ENCODE measurements around the gene OSBPL1A.

The OSBPL1A gene

DNA sequence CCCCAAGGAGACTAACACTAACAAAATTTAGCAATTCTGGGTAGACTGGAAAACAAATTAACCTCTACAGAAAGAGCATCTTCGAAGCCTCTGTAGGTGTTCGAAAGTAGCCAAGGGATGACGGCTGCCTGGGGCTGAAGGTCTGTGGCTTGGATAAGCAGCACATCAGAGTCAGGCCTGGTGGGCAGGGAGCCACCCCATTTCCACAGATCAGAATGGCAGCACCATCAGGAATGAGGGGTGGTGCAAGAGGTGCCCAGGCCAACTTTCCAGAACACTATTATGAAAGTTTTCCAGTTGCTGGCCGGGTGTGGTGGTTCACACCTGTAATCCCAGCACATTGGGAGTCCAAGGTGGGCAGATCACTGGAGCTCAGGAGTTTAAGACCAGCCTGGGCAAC lies 200.9 kb downstream of the OSBPL1A start:
- no peak overlapping the region for H3K4me3 ChIP-seq (ENCODE audit: low read length)
- TF ChIP-seq, protein P1, sequence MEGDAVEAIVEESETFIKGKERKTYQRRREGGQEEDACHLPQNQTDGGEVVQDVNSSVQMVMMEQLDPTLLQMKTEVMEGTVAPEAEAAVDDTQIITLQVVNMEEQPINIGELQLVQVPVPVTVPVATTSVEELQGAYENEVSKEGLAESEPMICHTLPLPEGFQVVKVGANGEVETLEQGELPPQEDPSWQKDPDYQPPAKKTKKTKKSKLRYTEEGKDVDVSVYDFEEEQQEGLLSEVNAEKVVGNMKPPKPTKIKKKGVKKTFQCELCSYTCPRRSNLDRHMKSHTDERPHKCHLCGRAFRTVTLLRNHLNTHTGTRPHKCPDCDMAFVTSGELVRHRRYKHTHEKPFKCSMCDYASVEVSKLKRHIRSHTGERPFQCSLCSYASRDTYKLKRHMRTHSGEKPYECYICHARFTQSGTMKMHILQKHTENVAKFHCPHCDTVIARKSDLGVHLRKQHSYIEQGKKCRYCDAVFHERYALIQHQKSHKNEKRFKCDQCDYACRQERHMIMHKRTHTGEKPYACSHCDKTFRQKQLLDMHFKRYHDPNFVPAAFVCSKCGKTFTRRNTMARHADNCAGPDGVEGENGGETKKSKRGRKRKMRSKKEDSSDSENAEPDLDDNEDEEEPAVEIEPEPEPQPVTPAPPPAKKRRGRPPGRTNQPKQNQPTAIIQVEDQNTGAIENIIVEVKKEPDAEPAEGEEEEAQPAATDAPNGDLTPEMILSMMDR (conservative IDR thresholded peaks at IDR 0.05; ENCODE audit: low read depth, low read length), result no peak
- no peak for DNase-seq (ENCODE audit: low read depth)

DNA sequence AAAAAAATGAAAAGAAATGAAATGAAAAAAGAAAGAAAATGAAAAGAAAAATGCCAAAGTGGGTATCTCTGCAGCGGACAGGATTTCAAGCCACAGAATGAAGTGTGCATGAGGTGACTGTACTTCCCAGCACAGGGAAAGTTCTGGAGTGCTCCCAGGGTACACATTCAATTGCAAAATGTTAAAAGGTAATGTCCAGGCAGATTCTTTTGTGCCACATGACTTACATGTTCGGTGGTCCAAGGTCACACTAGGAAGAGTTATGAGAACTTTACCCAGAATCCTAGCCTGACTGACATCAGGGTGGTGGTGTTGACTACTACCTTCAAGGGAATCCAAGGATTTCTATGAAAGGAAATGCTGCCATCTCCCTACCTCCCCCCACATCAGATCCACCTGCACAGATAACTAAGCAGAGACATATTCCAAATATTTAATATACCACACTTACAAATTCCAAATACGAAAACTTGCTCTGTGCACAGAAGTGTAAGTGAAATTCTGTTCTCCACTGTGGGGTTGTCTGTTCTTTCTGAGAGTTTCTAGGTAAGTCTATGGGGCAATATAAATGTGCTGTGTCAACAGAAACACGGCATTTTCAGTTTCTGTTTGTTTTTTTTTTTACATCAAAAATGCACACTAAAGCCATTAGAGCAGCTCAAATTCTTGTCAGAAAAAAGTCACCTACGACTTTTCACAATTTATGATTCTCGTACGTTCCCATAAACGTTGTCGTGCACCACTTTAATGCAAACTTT lies 202.1 kb downstream of the OSBPL1A start:
- no peak for DNase-seq (ENCODE audit: low read depth)
- no peak overlapping the region for H3K4me3 ChIP-seq (ENCODE audit: low read length)
- TF ChIP-seq, protein P1 (conservative IDR thresholded peaks at IDR 0.05; ENCODE audit: low read depth, low read length), result no peak

DNA sequence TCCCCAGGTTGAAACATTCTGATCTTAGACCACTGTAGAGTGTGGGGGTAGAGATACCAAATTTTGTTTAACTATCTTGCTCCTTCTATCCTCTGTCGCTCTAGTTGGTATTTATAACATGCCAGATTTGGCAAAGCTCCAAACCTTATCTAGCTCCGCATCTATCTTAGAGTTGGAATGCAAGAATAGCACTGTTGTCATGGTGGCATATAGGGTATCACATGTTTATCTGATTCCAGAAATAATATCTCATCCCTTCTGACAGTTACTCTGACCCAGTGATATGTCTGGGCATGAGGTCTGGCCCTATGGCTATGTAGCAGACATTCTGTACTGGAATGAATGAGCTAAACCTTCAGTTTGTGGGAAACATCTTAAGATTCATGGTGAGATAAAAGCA lies 207.0 kb downstream of the OSBPL1A start:
- H3K4me3 ChIP-seq (ENCODE audit: low read length), result no peak overlapping the region
- TF ChIP-seq, protein P1 (conservative IDR thresholded peaks at IDR 0.05; ENCODE audit: low read depth, low read length), result no peak
- DNase-seq (ENCODE audit: low read depth), result no peak

DNA sequence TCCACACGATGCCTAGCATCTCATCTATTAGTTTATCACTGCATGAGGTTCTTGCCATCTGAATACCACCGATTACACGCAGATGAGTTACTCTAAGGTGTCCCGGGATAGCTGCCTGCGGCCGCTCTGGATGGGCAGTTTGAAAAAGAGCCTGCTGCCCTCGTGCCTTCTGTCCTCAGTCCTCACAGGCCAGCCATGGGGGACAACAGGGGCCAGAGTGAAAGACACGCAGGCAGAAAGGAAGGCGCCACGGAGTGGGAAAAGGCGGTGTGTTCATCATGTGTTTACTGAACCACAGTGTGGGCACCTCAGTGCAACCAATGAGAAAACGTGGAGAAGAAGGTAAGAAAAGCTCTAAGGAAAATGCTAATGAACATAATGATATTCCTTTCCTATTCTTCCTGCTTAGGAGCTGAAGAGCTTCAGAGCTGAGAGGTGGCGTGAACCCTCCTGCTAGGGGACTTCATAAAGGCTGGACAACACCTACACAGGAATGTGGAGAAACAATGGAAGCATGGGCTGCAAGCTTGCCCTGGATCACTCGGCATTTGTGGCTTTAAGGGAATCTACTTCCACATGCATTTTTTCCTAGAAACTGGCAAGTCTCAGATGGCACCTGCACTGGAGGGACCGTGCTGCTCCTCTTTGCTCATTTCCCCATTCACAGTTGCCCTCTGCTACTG lies 207.8 kb downstream of the OSBPL1A start:
- TF ChIP-seq, protein P1 (conservative IDR thresholded peaks at IDR 0.05; ENCODE audit: low read depth, low read length), result no peak
- no peak overlapping the region for H3K4me3 ChIP-seq (ENCODE audit: low read length)
- DNase-seq (ENCODE audit: low read depth), result no peak

DNA sequence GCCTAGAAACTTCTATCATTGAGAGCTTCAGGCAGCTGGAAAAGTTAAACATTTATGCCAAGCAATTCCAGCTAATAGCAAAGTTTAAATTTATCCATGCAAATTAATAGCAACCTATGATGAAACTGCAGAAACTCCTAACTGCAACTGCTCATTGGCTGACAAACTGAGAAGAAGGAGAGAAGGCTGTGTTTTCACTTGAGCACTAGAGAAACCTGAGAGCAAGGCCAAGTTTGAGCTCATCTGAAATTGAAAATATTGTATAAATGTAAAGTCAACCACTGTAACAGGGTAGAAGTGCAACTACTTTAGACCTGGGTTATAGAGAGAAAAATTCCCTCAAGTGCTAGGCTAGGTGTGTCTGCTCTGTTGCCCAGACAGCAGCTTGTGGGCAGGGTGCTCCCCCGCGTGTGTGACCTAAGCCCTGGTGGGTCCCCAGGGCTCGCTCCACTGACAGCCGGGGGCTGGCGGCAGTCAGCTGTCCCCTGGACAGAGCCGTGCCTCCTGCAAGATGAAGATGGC lies 208.6 kb downstream of the OSBPL1A start:
- DNase-seq (ENCODE audit: low read depth), result no peak
- TF ChIP-seq, protein P1 (conservative IDR thresholded peaks at IDR 0.05; ENCODE audit: low read depth, low read length), result no peak
- H3K4me3 ChIP-seq (ENCODE audit: low read length), result no peak overlapping the region

DNA sequence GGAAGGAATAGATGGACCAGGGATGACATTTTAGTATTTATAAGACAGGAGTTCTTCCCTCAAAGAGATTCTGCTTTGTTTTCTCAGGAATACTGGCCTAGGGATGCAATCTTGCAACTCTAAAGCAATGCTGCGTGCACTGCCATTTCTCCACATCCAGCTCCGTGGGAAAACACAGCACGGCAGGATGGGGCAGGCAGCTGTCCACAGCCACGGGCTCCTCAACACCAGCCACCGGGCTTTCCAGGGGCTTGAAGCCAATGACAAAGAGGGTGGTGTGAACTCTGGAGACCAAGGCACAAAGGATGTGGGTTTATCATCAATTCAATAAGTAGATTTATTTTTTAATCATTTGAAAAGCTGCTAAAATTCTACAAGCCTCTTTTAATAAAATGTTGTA lies 209.5 kb downstream of the OSBPL1A start:
- H3K4me3 ChIP-seq (ENCODE audit: low read length), result no peak overlapping the region
- no peak for DNase-seq (ENCODE audit: low read depth)
- TF ChIP-seq, protein P1 (conservative IDR thresholded peaks at IDR 0.05; ENCODE audit: low read depth, low read length), result no peak
